Skeletal muscle tissue (tissue), 4 donors: ENCODE measurements around the gene MPRIP. TPM values are rescaled to one million over a fixed set of nuclear protein-coding genes. Genes with fewer than 3 reads are reported as not detected.
"Not testable (repeated sequence)": the region's sequence is repeated elsewhere in the genome, so short reads cannot be mapped to it uniquely, and the experiment has no call there.

Experiments
- H3K27ac ChIP-seq: one replicate; pipeline ENCODE4 v1.7.0; 2013; ENCODE audit warnings: mild to moderate bottlenecking, low read depth, low read length, inconsistent platforms
- H3K27me3 ChIP-seq, 3 donors: one replicate each; pipeline ENCODE4 v1.7.0; 2013; ENCODE audit warnings: low read length in 3 of 3; ENCODE audit not compliant: control insufficient read depth in 3 of 3, insufficient read depth in 3 of 3
- H3K36me3 ChIP-seq, 3 donors: one replicate each; pipeline ENCODE4 v1.7.0; 2013; ENCODE audit warnings: low read length in 3 of 3; ENCODE audit not compliant: control insufficient read depth in 3 of 3, insufficient read depth in 3 of 3
- H3K4me1 ChIP-seq, 3 donors: one replicate each; pipeline ENCODE4 v1.7.0; 2013; ENCODE audit warnings: low read length in 3 of 3, mild to moderate bottlenecking in 3 of 3; ENCODE audit not compliant: control insufficient read depth in 3 of 3, insufficient read depth in 3 of 3
- H3K4me3 ChIP-seq, 3 donors: one replicate each; pipeline ENCODE4 v1.7.0; 2013; ENCODE audit warnings: low read length in 3 of 3
- H3K9ac ChIP-seq, 3 donors: one replicate each; pipeline ENCODE4 v1.7.0; 2013; ENCODE audit warnings: low read length in 3 of 3, mild to moderate bottlenecking in 3 of 3, moderate library complexity in 2 of 3, low read depth in 1 of 3
- H3K9me3 ChIP-seq, 3 donors: one replicate each; pipeline ENCODE4 v1.7.0; 2013; ENCODE audit warnings: low read length in 3 of 3; ENCODE audit not compliant: control insufficient read depth in 3 of 3
- total RNA-seq: library from RNA; depleted of rRNA; stranded (reverse); fragments of >200 nt; gene quantifications from one replicate; pipeline ENCODE4 v1.2.3, GENCODE V29; 2014
- donor health status: Osteomylitis.

MPRIP gene
- total RNA-seq, 1 donor from 2014 or later, result 79.3 TPM

- no peak overlapping the region for H3K27ac ChIP-seq
Measured at GRCh38 chr17:17180741-17181525, 138.7 kb downstream of the MPRIP start.

GRCh38 chr17:17181666-17182597, 139.7 kb downstream of the MPRIP start:
- H3K9me3 ChIP-seq, result no peaks in the 10 kb centered on the region
- no peaks in the 10 kb centered on the region for H3K27me3 ChIP-seq
- no peak overlapping the region for H3K4me3 ChIP-seq
- no peak overlapping the region for H3K27ac ChIP-seq
- H3K36me3 ChIP-seq, result peaks cover 53 to 73% (median 61%) of the 10 kb centered on the region in 3 donors
- H3K4me1 ChIP-seq, result peaks cover 0 to 29% (median 18%) of the 10 kb centered on the region in 3 donors
- H3K9ac ChIP-seq, result no peak overlapping the region

More at GRCh38 chr17:17180741-17181525, 138.7 kb downstream of the MPRIP start:
- H3K4me1 ChIP-seq, result peaks cover 0 to 24% (median 17%) of the 10 kb centered on the region in 3 donors
- no peaks in the 10 kb centered on the region for H3K27me3 ChIP-seq
- no peak overlapping the region for H3K4me3 ChIP-seq
- H3K36me3 ChIP-seq, result peaks cover 63 to 79% (median 70%) of the 10 kb centered on the region in 3 donors
- H3K9ac ChIP-seq, result no peak overlapping the region
- no peaks in the 10 kb centered on the region for H3K9me3 ChIP-seq

- Histone ChIP-seq H3K4me3 (no peak overlapping the region), H3K27ac (no peak overlapping the region), H3K36me3 (peaks cover 45 to 71% (median 55%) of the 10 kb centered on the region in 3 donors), H3K27me3 (no peaks in the 10 kb centered on the region), H3K9me3 (no peaks in the 10 kb centered on the region), H3K4me1 (peaks cover 0 to 34% (median 20%) of the 10 kb centered on the region in 3 donors), H3K9ac (no peak overlapping the region)
Measured at GRCh38 chr17:17182598-17183136, 140.4 kb downstream of the MPRIP start.

DNA sequence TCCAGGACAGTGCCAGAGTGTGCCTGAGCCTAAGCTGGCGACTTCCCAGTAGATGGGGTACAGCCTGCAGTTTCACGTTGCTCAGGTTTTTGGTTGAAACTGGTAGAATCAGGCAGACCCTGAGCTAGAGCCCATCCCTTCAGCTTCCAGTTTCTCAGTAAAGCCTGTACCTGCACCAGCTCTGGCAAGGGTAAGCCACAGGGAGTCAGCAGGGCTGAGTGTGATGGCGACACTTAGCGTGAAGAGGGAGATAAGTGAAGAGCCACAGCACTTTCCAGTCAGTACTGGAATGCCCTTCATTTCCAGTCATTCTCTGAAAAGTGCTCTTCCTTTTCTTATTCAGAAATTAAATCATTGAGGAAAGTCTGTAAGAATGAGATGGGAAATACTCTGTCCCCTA, 141.5 kb downstream of the MPRIP start:
- Histone ChIP-seq H3K4me1 (peaks cover 0 to 34% (median 20%) of the 10 kb centered on the region in 3 donors), H3K9ac (no peak overlapping the region), H3K27ac (no peak overlapping the region)

GRCh38 chr17:17184985-17185757, 142.9 kb downstream of the MPRIP start:
- H3K4me1 ChIP-seq, result peaks cover 2 to 38% (median 21%) of the 10 kb centered on the region in 3 donors
- not testable (repeated sequence) for H3K9ac ChIP-seq, H3K4me3 ChIP-seq, H3K27me3 ChIP-seq, H3K9me3 ChIP-seq
- peak overlapping the region; percentile 48 for H3K27ac ChIP-seq
- peaks cover 36 to 60% (median 46%) of the 10 kb centered on the region in 3 donors for H3K36me3 ChIP-seq

More for the DNA sequence above, 141.5 kb downstream of the MPRIP start:
- no peaks in the 10 kb centered on the region for H3K27me3 ChIP-seq
- H3K4me3 ChIP-seq, result no peak overlapping the region
- H3K9me3 ChIP-seq, result no peaks in the 10 kb centered on the region
- peaks cover 43 to 70% (median 54%) of the 10 kb centered on the region in 3 donors for H3K36me3 ChIP-seq

- H3K9me3 ChIP-seq, result no peaks in the 10 kb centered on the region
- H3K27ac ChIP-seq, result no peak overlapping the region
- H3K9ac ChIP-seq, result no peak overlapping the region
- peaks cover 10 to 40% (median 29%) of the 10 kb centered on the region in 3 donors for H3K4me1 ChIP-seq
- H3K4me3 ChIP-seq, result no peak overlapping the region
- H3K36me3 ChIP-seq, result peaks cover 28 to 51% (median 39%) of the 10 kb centered on the region in 3 donors
- no peaks in the 10 kb centered on the region for H3K27me3 ChIP-seq
Measured at GRCh38 chr17:17186051-17186450, 143.8 kb downstream of the MPRIP start.

DNA sequence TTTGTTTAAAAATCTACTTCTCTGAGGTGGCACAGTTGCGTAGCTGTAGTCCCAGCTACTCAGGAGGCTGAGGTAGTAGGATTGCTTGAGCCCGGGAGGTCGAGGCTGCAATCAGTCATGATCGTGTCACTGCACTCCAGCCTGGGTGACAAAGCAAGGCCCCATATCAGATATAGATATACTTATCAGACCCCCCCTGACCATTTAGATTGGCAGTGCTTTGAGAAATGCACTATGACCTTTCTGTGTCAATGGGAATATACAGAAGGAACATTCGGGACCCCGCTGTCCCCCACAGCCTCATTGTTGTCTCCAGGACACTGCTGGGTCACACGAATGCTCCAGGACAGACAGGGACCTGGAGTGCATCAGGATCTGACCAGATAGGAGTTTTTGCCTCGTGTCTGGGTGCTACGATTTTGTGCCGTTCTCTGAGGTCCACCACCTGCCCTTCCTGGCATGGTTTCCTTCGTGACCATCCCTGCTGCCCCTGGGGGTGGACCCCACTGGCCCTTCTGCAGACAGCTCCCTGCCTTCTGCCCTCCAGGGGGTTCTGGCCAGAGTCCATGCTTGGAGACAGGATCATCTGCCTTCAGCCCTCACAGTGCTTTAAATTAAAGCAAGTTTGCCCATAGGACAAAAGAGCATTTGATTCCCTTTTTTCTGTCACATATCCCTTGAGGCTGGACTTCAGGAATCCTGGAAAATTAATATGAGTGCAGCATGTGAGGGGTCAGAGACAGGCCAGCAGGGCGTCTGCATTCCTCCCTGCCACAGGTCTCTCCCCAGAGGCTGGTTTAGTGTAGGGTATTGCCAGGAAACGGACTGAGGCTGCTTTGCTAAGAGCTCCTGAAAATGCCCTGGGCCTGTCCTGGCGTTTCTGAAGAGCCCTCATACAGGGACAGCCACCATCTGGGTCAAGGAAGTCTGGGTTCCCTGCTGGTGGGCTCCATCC, 144.6 kb downstream of the MPRIP start:
- Histone ChIP-seq H3K4me1 (peaks cover 18 to 48% (median 37%) of the 10 kb centered on the region in 3 donors), H3K36me3 (peaks cover 21 to 44% (median 32%) of the 10 kb centered on the region in 3 donors), H3K4me3 (no peak overlapping the region), H3K9me3 (no peaks in the 10 kb centered on the region), H3K9ac (peak overlapping the region in 1 of 3 donors; percentile 8), H3K27me3 (no peaks in the 10 kb centered on the region), H3K27ac (no peak overlapping the region)

DNA sequence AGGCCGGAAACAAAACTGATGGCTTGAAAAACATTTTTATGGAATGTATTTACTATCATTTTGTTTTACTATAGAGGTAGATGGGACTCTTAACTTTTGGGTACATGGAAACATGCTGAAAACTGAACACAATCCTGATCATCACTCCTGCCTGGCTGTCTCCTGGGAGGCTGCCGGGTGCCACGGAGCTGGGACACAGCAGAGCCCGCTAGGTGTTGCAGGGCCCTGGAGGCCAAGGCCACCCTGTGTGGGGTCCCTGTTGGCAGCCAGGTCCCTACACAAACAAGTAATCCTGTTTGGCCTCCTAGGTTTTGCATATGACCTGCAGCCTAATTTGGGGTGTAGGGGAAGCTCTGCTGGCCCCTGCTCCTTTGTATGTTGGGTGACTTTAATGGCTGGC, 146.3 kb downstream of the MPRIP start:
- Histone ChIP-seq H3K4me3 (no peak overlapping the region), H3K9me3 (no peaks in the 10 kb centered on the region), H3K9ac (no peak overlapping the region), H3K27ac (no peak overlapping the region), H3K4me1 (peaks cover 21 to 52% (median 40%) of the 10 kb centered on the region in 3 donors), H3K36me3 (peaks cover 8 to 29% (median 18%) of the 10 kb centered on the region in 3 donors), H3K27me3 (no peaks in the 10 kb centered on the region)
